ENCODE data around the gene TFF1.
A peak's percentile ranks its signal among the peaks of the same experiment; 100 is the strongest.

TFF1 gene

DNA sequence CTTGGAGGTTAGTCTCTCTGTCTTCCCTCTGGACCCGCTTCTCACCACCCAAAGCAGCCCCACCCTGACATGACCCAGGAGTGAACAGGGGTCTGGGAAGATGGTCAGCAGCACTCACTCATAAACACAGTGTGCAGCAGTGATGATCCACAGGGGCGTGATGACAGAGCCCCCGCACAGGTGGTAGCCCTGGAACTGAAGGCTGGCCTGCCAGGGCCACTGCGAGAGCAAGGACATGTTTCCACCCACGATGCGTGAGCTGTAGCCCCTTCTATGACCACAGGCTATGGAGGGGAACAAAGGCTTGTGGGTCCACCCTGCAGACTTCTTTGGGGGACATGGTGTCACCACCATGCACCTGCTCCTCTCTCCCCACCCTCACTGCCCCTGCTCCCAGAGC lies 16.6 kb upstream of the TFF1 start:
- no peak for DNase-seq (ENCODE audit: low spot score)

DNA sequence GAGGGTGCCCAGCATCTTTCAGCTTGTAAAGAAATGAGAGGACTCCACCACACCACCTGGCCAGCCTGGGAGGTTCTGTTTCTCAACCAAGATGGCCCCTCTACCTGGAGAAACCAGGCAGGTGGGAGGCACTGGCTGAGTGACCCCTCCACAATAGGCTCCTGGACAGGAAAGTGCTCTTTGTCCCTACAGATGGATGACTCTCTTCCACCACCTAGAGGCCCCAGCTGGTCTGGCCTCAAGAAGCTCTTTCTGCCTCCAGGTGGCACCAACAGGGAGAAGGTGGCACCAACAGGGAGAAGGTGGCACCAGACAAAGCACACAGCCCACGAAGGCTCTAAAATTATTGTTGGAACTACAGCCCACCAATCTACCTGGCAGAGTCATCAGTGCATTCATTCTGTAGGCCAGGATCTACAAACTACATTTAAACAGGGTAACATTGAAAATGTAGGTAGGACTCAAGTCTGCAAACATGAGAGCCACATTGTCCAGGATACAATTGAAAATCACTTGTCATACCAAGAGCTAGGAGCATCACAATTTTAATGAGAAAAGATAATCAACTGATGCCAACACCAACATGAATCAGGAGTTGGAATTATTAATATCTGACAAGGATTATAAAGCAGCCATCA lies 15.1 kb upstream of the TFF1 start:
- peak; percentile 73 for DNase-seq (ENCODE audit: low spot score)

DNA sequence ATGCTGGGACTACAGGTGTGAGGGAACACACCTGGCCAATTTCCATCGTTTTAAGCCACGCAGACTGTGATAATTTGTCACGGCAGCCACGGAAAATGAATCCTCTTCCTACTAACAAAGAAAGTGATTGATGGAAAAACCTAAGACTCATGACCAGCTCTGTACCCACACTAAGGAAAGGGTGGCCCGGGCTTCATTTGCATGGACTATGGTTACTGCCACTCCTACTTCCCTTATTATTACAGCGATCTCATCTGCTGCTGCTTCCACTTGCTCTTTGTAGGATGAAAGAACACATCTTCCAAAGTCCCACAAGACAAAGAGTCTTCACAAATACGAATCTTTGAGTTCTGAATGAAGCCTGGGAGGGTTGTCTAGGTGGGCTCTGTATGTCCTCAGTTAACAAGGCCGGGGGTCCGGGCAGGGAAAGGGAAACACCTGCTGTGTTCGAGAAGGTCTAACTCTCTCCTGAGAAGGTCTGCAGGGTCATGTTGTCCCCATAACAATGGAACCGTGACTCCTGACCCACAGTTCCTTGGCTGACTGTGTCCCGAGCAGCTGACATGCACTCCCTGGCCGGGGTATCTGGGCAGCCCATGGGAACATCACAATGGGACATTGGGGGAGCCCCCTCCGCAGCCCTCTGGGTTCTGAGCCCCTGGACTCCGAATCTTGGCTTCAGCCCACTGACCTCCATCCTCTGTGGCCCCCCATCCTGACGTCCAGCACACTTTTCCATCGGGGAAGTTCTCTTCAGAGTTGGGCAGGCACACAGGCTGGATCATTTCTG lies 13.3 kb upstream of the TFF1 start:
- DNase-seq (ENCODE audit: low spot score), result no peak

DNA sequence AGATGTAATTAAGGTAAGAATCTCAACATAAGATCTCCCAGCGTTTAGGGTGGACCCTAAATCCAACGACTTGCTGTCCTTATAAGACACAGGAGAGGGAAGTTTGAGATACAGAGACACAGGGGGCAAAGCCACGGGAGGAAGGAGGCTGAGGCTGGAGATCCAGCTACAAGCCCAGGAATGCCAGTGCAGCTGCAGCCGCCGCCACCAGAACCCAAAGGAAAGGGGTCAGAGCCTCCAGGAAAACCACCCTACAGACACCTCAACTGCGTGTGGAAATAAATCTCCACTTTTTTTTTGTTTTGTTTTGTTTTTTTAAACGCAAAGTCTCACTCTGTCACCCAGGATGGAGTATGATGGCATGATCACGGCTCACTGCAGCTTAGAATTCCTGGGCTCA lies 12.1 kb upstream of the TFF1 start:
- no peak for DNase-seq (ENCODE audit: low spot score)

DNA sequence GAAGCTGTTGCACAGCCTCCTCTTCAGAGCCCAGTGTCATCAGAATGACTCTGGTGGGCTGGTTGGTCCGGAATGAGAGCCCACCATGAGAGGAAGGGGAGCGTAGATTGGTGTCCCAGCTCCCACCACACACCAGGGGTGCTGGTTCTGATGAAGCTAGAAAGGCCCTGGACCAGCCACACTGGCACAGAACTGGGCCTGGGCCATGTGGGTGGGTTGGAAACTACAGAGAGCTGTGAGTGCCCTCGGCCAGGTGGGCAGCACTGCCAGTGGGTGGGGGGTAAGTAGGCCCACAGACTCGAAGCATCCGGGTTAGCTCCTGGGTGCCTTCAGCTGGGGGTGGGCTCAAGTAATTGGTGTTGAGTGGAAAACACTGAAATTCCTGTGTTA lies 11.6 kb upstream of the TFF1 start:
- DNase-seq (ENCODE audit: low spot score), result no peak

DNA sequence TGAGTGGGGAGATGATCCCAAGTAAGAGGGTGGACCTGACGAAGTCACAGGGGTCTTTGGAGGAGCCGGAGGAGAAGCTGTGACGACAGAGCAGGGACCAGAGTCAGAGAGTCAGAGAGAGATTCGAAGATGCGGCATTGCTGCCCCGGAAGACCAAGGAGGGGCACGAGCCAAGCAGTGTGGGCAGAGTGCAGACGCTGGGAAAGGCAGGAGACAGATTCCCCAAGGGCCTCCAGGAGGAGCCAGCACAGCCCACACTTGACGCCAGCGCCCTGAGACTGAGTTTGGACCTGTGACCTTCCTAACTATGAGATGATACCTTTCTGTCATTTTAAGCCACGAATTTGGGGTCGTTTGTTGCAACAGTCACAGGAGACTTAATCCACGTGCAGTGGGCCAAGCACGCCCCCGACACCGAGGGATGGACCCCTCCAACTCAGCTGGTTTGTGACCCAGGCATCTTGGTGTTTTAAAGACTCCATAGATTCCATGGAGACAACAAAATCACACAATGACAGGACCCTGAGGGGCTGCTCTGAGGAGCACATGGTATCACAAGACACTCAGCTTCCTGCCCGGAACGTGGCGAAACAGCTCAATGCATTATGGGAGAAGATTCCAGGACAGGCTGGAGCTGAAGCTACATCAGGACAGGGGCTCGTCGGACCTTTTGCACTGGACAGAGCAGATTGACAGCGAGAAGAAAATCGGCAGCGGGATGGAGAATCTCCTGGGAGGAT lies 11.0 kb upstream of the TFF1 start:
- DNase-seq (ENCODE audit: low spot score), result no peak

DNA sequence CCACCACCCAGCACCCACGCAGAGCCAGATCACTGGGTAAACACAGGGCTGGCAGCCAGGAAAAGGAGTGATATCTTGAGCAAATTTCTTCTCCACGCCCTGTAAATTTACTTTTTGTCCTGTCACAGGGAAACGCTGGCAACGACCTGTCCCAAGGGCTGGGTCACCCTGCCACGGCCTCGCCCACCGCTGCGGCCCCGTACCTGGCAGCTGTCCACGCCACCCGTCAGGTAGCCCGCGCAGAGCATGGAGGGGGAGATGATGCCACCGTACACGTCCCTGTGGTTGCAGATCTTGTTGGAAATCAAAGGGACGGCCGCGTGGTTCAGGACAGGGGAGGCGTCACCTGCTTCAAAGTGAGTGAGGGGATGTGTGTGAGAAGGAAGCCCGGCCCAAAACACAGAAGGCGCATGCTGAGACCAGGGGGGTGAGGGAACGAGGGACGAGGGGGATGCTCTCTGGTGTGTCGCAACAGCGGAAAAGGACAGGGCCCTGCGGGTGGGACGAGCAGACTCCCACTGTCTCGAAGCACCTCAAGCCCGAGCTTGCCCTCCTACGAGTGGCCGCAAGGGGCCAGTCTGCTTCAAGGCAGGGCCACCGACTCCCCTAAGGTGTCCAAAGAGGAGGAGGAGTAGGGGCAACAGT lies 10.1 kb upstream of the TFF1 start:
- DNase-seq (ENCODE audit: low spot score), result no peak

DNA sequence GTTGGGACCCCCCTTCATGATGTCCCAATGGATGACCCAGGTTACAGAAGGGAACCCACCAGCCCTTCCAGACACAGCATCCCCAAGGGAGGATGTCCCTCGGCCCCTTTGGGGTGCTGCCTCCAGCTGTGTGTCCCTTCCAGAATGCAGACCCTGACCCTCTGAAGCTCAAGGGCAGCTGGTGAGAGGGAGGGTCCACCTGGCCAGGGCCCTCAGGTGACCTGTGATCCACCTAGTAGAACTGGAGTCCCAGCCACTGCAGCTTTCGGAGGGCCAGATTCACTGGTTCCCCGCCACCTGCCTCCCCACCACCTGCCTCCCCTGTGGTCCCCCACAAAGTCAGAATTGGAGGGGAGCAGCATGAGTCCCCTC lies 9.6 kb upstream of the TFF1 start:
- DNase-seq (ENCODE audit: low spot score), result no peak

DNA sequence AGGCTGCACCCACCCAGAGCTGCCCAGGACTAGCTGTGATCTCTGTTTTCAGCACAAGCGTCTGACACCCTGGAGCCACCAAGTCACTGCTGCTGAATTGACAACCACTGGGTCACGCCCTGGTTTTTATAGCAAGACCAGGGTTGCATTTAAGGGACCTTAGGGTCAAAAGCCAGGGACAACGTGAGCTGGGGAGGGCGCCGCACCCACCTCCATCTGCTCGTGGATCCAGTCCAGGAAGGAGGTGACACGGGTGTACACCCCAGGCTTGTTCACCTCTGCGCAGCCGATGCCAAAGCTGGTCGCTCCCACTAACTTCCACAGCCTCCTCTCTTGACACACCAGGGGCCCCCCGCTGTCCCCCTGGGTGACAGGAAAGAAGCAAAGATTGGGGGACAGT lies 9.2 kb upstream of the TFF1 start:
- no peak for DNase-seq (ENCODE audit: low spot score)

DNA sequence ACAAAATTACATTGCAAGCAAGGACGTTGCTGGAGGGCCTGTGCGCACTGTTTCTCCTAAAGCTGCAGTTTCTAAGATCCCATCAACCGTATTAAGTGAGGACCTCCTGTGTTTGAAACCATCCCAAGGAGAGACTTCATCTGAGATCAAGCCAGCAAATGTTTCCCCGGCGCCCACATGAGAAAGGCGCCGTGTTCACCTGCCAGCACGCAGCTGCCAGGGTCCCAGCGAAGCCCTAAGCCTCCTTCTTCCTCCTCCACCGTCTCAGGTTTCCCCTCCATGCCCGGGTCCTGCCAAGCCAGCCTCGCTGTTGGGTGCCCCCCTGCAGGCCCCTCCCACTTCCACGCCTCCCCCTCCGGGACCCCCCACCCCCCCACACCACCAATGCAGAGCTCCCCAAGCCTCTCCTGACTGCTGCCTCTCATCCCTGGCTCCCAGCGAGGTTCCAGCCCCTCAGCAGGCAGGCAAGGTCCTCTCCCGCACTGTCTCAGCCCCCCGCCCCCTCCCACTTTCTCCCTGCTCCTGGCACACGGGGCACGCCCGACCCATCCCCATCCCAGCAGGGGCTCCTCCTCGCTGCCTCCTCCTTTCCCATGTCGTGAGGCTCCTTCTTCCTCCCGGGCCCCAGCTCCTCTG lies 8.6 kb upstream of the TFF1 start:
- DNase-seq (ENCODE audit: low spot score), result no peak

DNA sequence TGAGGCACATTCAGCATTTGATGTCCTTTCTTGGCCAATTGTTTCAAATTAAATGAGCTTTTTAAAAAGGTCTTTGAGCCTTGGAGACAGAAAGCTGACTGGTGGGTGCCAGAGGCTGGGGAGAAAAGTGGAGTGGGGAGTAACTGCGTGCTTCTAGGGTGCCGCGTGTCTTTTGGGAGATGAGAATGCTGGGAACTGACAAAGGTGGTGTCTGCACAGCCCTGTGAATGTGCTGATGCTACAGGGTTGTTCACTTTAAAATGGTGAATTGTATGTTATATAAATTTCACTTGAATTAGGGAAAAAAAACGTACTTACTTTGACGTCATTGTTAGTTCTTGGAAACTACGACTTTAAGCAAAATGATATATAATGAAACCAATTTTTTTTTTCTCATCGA lies 8.1 kb upstream of the TFF1 start:
- no peak for DNase-seq (ENCODE audit: low spot score)

DNA sequence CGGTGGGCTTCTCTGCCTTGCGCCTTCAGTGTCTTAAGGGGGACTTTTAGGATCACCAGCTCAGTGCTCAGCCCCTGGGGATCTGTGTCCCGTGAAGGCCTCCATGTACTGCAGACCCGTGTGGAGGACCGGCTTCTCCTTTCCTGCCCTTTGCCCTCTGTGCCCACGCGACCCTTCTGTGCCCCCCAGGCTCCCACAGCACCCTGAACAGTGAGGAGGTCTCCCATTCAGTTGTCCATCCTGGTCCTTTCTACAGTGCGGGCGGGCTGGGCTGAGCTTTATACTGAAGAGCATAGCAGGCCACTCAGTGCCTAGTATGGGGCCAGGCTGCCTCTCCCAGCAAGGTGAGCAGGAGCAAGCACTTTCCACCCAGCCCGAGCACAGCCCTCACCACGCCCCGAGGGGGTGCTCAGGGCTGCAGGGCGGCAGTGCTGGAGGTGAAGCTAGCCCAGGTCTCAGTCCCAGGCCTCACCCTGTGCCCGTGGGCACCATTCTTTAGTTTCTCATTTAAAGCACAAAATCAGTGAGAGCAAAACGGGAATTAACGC lies 7.6 kb upstream of the TFF1 start:
- no peak for DNase-seq (ENCODE audit: low spot score)

DNA sequence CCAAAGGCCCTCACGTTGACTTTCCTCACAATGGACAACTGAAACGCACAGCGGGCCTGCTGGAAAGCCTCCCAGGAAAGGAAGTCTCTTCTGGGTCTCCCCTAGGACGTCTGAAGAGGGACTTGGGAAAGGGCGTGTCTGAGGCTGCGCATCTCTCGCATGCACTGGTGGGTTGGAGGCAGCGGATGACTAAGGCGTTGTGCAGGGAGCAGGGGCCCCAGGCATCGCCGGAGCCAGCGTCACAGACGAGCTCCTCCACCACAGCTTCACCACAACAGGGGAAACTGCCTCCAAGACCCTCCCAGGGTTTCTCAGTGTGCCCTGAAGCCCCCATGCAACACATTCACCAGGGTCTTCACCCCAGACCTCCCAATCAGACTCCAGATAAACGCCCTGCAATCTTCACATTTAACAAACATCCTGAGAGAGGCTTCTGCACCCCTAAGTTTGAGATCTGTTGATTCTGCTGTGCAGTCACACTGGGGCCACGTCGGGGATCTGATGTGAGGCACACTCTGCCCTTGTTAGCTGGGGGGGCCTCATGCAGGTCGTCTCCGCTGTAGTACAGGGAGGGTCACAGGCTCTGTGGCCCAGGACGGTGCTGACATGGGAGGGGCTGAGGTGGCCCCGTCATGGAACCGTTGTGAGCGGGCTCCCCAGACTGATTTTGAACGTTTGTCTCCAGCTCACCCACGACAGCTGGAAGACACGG lies 7.0 kb upstream of the TFF1 start:
- no peak for DNase-seq (ENCODE audit: low spot score)

DNA sequence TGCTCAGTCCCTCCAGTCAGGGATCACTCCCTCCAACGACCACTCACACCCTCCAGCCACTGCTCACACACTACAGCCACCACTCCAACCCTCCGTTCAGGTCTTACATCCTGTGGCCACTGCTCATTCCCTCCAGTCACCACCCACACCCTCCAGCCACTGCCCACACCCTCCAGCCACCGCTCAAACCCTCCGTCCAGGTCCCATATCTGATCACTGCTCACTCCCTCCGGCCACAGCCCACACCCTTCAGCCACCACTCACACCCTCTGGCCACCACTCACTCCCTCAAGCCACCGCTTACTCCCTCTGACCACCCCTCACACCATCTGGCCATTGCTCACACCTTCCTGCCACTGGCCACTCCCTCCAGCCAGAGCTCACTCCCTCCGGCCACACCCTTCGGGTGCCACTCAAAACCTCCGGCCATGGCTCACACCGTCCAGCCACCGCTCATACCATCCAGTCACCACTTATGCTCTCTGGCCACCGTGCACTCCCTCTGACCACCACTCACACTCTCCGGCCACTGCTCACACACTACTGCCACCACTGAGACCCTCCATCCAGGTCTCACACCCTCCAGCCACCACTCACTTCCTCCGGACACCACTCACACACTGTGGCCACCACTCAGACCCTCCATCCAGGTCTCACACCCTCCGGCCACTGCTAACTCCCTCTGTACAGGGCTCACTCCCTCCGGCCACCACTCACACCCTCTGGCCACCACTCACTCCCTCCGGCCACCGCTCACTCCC lies 4.7 kb upstream of the TFF1 start:
- DNase-seq (ENCODE audit: low spot score), result no peak

DNA sequence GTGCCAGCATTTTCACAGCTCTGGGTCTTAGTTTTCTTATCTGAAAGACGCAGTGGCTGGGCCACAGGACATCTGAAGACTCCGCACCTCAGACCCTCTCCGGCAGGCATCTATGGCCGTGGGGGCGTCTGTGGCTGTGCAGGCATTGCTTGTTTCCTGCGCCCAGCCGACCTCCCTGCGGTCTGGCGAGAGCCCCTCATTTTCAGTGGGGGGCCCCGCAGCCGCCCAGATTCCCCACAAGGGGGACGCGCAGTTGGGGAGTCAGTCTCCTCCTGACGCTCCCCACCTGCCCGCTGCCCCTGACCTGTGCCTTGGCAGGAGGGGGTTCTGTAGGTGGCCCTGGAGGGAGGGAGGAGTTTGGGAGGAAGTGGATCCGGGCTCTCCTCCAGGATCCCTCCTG lies 3.5 kb upstream of the TFF1 start:
- no peak for DNase-seq (ENCODE audit: low spot score)

DNA sequence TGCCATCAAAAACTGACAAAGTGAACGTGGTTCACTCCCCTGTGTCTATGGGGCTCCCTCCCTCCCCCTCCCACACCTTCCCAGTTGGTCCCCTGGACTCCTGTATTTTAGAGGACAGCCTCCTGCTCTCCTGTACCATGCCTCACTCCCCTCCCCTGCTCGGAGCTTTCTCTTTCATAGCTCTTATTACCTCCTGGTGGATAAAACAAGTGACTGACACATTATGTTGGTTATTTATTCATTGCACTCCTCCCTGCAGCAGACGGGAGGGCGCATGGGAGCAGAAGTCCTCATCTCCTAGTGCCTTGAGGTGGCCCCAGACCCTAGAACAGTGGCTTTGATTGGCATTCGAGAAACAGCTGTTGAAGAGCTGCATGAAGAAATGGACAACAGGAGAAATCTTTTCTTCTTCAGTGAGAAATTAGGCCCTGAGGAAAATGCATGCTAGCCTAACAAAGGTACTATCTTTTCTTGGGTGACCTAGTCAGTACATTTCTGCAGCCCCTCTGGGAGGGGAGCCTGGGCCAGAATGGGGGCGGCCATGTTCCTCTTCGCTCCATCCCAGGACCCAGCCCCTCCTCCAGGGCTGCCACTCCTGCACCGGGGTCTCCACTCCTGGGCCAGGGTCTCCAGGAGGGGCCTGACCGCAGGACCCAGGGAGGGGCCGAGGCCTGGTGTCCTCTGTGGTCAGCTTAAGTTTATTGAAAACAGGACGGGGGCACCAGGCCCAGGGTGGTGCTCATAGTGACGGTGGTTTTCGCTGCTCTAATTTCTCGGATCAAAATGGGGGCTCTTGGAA lies 1.2 kb upstream of the TFF1 start:
- DNase-seq (ENCODE audit: low spot score), result no peak

DNA sequence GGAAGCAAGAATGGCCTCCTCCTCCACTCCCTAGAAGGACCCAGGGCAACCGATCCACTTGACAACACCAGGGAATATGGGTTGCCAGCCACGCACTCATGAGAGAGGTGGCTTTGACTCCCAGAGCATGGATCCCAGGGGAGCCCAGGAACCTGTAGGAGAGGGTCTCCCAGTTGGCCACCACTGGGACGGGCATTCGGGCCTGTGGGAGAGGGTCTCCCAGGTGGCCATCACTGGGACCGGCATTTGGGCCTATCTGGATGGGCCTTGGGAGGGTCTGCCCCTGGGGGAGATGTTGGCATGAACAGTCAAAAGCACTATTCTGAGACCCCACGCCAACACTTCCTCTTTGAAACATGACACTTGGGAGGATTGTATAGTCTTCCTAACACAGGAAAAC lies 565 bp downstream of the TFF1 start:
- DNase-seq (ENCODE audit: low spot score), result no peak

DNA sequence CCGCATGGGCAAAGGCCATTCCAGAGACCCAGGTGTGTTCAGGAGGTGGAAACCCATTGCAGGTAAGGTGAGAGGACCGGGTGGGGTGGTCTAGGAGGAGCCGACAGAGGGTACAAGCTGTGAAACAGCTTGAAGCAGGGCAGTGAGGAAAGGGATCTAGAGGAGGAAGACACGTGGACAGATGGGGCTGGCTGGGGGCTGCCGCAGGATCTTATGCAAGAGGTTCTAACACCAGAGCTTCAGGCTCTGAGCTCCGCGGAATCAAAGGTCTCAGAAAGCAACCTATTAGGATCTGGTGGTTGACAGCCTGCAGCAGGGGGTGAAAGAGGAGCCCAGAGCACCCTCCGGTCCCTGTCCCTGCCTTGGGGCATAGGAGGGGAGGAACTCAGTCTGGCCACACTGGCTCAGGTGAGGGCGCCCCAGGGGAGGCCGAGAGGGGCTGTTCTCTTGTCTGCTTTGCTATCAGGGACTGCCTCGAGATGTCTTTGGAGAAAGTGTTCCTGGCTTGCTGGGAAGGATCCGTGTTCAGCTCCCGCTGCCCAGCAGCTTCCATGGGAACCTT lies 1.9 kb downstream of the TFF1 start:
- no peak for DNase-seq (ENCODE audit: low spot score)

DNA sequence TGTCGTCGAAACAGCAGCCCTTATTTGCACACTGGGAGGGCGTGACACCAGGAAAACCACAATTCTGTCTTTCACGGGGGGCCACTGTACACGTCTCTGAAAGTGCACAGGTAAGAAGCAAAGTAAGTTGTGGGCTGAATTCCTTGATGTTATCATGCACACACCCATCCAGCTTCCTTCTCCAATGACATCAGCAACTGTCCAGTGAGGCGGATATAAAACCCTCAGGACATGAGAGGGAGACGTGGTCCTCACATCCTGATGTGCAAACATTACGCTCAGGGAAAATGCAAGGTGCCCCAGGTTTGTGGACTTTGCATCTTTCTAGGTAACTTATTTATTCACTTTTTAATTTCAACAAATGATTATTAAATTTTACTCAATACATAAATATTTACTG lies 3.0 kb downstream of the TFF1 start:
- no peak for DNase-seq (ENCODE audit: low spot score)

DNA sequence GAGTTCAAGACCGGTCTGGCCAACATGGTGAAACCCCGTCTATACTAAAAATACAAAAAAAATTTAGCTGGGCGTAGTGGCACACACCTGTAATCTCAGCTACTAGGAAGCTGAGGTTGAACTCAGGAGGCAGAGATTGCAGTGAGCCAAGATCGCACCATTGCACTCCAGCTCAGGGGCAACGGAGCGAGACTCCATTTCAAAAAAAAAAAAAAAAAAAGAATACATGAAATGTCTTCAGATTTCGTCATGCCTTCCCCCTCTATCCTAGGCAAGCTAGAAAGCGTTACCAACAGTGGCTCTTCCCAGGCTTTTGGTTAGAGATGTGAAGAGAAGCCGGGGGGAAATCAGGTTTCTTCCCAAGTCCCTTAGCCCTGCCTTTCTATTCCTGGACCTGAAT lies 3.6 kb downstream of the TFF1 start:
- no peak for DNase-seq (ENCODE audit: low spot score)
